ENCODE measurements around the gene NDST1.
A peak's percentile ranks its signal among the peaks of the same experiment; 100 is the strongest.
"Not testable (repeated sequence)": the region's sequence is repeated elsewhere in the genome, so short reads cannot be mapped to it uniquely, and the experiment has no call there.

Gene NDST1

DNA sequence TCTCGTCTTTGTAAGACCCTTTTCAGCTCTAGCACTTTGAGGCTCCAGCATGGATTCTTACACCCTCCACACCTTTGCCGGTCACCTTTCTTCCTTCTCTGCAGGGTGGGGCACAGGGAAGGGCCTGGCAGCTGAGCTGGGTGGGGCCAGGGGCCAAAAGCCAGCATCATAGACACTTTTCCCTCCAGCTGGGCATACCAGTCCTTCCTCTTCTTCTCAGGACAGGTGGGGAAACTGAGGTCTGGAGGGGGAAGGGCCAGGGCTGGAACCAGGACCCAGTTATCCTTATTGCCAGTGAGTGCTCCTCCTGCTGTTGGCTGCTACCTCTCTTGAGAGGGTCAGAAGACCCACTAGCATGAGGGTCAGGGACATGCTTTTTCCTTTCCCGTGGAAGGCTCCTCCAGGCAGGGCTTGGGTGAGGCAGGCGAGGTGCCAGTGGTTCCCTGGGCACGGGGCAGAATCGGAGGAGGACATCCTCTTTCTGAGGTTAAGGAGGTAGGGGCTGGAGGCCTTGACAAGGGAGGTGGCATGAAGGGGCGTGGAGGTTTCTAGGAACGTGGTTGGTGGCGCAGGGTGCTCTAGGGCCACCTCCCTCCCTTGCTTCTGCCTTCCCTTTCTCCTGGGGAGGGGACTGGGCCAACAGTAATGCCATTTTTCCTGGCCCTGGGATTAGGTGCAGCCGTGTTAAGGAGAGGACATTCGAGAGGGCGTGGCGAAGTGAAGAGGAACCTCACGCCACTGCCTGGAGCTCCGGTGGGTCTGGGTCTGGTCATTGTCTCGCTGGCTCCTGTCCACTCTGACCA is at the start of gene NDST1:
TSS of gene NDST1 (plus strand) at position 658 of the 803 bp plus-strand sequence. CDS start 13,124 bp downstream, outside the sequence.
- DNase-seq = no peak

GRCh38 chr5:150458802-150459557 is 49.0 kb upstream of the NDST1 start:
- DNase-seq = peak; percentile 87

GRCh38 chr5:150460781-150461180 is 47.1 kb upstream of the NDST1 start:
- DNase-seq = no peak

- DNase-seq = no peak
Measured at GRCh38 chr5:150461231-150461630, 46.7 kb upstream of the NDST1 start.

DNA sequence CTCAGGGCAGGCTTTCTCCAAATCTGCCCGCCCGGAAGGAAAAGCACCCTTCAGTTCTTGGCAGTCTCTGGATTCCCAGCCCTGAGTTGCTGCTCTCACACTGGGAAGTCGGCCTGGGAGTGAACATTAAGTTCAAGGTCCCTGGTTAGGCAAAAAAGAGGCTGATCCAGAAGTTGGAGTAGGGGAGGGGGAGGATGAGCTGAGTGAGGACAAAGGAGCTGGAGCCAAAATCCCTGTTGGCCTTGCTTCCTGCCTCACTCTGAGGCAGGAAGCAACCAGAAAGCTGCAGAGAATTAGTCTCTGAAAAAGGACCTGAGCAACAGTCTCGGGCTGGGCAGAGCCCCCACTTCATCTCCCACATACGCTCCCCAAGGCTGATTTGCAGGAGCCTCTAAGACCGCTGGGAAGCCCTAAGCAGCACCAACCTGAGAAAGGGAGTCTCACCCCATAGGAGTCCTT is 43.3 kb upstream of the NDST1 start:
- DNase-seq = no peak

DNA sequence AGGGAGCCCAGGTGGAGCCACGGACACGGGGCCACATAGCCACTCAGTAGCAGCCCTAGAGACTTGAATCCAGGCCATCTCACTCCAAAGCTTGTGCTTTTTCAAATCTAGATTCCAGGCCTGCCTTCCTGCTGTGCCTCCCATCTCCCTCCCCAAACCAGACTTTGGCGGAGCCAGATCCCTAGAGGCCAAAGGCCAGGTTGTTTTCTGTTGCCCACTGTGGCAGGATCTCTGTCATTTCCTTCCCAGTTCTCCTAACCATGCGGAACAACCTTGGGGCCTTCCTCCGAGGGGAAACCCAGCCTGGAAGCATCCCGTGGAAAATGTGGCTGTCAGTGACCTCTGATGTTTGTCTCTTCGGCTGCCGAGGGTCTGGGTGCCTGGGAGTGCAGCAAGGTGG is 42.0 kb upstream of the NDST1 start:
- no peak for DNase-seq

GRCh38 chr5:150468206-150468605 is 39.7 kb upstream of the NDST1 start:
- DNase-seq = no peak

- DNase-seq = no peak
Measured at GRCh38 chr5:150469718-150470469, 38.0 kb upstream of the NDST1 start.

DNA sequence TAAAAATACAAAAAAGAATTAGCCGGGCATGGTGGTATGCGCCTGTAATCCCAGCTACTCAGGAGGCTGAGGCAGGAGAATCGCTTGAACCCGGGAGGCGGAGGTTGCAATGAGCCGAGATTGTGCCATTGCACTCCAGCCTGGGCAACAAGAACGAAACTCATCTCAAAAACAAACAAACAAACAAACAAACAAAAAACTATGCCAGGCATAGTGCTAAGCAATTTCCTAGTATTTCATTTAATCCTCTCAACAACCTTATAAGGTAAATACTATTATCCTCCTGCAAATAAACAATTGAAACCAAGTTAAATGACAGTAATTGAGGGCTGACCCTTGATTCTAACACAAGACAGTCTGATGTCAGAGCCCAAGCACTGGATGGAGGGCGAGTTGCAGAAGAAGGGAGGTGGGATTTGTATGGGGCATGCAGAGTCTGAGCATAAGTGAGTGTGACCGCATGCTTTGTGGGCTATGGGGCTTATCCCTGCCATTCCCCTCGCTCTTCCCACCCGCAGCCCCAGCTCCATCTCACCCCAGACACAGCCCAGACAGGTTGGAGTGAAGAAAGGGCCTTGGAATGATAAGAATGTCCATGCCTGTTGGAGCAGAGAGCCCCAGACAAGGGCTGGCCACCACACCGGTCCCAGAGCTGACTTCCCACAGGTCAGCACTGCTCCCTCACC is 34.1 kb upstream of the NDST1 start:
- no peak for DNase-seq

DNA sequence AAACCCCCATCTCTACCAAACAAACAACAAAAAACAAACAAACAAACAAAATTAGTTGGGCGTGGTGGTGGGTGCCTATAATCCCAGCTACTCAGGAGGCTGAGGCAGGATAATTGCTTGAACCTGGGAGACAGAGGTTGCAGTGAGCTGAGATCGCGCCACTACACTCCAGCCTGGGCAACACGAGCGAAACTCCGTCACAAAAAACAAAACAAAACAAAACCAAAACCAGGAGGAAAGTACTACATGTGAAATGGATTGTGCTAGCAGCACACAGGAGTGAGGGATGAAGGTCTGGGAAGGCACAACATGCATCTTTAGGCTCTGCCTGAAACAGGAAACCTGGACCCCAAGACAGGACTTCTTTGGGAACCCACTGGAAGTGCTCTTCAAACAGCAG is 31.4 kb upstream of the NDST1 start:
- DNase-seq = not testable (repeated sequence)

- DNase-seq = no peak
Measured at GRCh38 chr5:150479416-150479815, 28.5 kb upstream of the NDST1 start.

- no peak for DNase-seq
Measured at GRCh38 chr5:150481708-150481965, 26.3 kb upstream of the NDST1 start.

GRCh38 chr5:150481972-150482406 is 25.9 kb upstream of the NDST1 start:
- DNase-seq = no peak

DNA sequence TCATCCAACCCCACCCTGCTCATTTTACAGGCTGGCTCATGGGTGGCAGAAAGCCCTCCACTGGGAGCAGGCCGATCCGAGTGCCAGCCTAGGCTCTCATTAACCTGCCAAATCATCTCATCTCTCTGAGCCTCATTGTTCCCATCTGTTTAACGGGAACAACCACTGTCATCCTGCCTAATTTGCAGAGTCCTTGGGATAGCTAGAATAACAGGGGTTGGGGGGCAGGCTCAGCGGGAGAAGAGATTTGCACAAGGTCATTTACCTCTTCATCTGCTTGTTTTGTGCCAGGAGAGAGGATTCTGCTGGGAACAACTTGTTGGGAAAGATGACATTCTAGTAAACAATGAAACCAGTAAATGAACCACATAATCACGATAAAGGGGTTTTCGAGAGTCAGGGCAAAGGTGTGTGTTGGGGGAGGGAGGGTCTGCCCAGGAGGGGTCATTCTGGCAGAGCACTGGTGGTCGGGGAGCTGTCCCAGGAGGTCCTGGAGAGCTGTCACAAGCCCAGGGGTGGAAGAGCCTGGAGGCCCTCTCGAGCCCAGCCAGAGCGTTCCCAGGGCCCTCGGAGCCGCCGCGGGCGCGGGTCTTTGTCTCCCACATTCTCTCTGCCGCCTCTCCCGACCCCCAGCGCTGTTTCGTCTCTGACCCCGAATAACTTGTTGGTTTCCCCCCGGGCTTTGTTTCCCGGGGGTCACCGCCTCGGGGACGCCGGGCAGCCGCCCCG is 22.8 kb upstream of the NDST1 start:
- no peak for DNase-seq

DNA sequence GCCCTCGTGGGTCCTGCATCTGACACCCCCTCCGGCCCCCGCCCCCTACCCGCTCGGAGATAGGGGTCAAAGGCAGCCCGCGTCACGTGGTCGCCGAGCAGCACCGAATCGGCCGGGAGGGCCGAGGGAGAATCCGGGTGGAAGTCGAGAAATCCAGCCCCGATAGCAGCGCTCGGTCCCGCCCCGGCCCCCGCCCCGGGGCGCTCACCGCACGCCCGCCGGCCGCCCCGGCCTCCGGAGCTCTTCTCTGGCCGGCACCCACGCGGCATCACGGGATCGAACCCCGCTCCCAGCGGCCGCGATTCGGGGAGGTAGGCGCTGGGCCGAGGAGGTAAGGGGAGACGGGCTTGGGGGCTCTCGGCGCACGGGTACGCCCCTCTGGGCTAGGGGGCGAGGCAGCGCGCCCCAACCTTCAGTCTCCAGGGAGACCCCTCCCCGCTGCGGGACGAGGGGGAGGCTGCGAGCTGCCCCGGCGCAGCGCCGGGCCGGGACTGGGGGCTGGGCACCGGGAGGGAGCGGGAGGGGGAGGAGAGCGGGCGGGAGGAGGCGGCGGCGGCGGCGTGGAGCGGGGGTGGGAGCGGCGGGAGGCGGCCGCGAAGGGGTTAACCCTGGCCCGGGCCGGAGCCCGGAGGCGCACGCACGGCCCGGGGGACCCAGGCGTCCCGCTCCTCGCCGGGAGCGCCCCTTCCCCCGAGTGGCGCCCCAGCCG is 22.1 kb upstream of the NDST1 start:
- DNase-seq = peak; percentile 50

DNA sequence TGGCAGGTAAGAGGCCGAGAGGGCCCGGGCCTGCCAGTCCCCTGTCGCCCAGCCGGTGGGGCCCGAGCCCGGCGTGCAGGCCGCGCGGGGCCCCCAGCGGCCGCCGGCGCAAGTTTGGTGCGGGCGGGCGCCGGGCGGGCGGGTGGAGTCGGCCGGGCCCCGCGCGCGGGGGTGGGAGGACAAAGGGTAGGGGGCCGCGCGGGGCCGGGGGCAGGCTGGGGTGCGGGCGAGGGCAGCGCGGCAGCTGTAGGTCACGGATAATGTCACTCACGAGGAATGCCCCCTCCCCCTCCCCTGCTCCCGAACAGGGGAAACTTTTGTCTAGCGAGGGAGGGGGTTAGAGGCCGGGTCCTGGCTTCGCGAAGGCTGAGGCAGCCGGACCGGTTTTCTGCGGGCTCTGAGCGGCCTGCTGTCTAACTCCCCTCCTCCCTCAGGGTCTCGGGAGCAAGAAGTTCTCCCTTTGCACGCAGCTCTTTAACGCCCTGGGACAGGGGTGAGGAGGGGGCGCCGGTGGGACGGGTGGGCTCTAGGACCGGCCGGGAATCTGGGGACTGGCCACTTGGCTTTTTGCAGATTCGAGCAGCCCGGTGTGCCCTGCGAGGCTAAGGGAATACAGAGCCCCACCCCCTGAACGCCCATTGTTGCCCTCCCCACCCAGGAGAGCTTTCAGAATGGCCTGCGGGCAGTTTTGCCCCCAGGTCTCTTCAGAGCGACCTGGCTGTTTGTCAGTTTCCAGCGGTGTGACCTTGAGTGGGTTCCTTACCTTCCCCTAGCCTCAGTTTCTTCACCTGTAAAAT is 21.3 kb upstream of the NDST1 start:
- peak; percentile 53 for DNase-seq

GRCh38 chr5:150487199-150488061 is 20.5 kb upstream of the NDST1 start:
- DNase-seq = no peak

GRCh38 chr5:150488519-150489359 is 19.2 kb upstream of the NDST1 start:
- no peak for DNase-seq
